ENCODE data around the gene NUDT1. TPM values are rescaled to one million over a fixed set of nuclear protein-coding genes. Genes with fewer than 3 reads are reported as not detected.

The NUDT1 gene
- total RNA-seq, 4 donors from 2014 or later: 4.3 to 15.9 (median 10.6) TPM

GRCh38 chr7:2199528-2199927 is 42.5 kb upstream of the NUDT1 start:
- 96% methylated on average over 9 of the region's 16 CpGs; no CpG with 5 or more reads in 1 of the 2 donors for WGBS, 2 donors (ENCODE audit: low coverage in 1 of 2)
- Histone ChIP-seq H3K27me3 (no peaks in the 10 kb centered on the region), H3K9me3 (peaks cover 0 to 8% (median 0%) of the 10 kb centered on the region in 3 donors), H3K27ac (no peak overlapping the region), H3K4me3 (no peak overlapping the region), H3K36me3 (peaks cover 0 to 50% of the 10 kb centered on the region in 2 donors), H3K4me1 (peaks cover 0 to 32% (median 10%) of the 10 kb centered on the region in 3 donors)
- ATAC-seq: no peak
- TF ChIP-seq POLR2AphosphoS5 (IDR thresholded peaks at IDR 0.05): no peak
- TF ChIP-seq POLR2A (IDR thresholded peaks at IDR 0.05): no peak

DNA sequence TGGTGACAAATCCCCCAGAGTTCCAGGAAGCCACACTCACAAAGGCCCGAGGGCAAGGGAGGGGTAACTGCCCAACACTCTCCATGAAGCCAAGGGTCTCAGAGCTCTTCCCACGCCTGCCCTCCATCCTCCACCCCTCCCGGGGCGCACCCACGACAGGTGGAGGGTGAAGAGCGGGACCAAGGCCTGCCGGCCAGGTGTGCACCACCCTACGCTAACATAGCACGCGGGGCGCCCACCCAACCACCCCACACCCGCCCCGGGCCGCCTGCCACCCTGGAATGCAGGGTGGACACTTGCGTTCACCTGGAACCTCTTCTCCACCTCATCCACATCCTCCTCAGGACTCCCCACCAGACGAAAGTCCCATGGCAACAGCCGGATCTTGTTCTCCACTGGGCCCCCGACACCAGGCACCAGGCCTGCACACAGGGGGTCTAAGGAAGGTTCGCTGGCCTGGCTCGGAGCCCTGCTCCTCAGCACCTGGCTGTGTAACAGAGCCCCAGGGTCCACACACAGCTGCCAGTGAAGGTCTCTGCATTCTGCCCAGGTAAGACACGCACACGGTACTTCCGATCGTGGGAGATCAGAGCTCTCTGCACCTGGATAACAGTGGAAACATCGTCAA is 42.0 kb upstream of the NUDT1 start:
- peaks cover 0 to 37% (median 10%) of the 10 kb centered on the region in 3 donors for H3K4me1 ChIP-seq
- no peak overlapping the region for H3K27ac ChIP-seq
- peaks cover 0 to 8% (median 0%) of the 10 kb centered on the region in 3 donors for H3K9me3 ChIP-seq
- ATAC-seq: no peak
- no peak overlapping the region for H3K4me3 ChIP-seq
- H3K27me3 ChIP-seq: no peaks in the 10 kb centered on the region
- 66 to 96% methylated on average over 2 to 5 of the region's 25 CpGs for WGBS, 2 donors (ENCODE audit: low coverage in 1 of 2)
- peaks cover 0 to 50% of the 10 kb centered on the region in 2 donors for H3K36me3 ChIP-seq
- TF ChIP-seq EP300 (IDR thresholded peaks at IDR 0.05): no peak
- TF ChIP-seq POLR2A (IDR thresholded peaks at IDR 0.05): no peak
- TF ChIP-seq POLR2AphosphoS5 (IDR thresholded peaks at IDR 0.05): no peak

DNA sequence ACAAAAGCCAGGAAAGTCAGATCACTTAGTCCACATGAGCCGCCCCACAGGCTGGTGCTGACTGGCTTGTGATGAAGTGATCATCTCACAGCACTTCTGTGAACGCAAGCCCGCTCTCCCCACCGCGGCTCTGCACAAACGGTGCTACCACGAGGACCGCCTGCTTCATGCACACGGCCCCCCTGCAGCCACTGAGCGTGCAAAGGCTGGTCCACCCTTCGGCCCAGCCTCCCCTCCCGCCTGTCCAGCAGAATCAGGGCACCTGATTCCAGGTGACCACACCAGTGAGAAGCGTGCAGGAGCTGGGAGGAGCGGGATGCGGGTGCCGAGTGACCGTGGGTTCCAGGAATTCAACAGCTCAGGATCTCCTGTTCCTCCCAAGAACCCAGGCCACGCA is 41.4 kb upstream of the NUDT1 start:
- no peak for TF ChIP-seq POLR2A (IDR thresholded peaks at IDR 0.05)
- H3K27me3 ChIP-seq: no peaks in the 10 kb centered on the region
- no peak for ATAC-seq
- H3K27ac ChIP-seq: no peak overlapping the region
- H3K36me3 ChIP-seq: peaks cover 0 to 45% of the 10 kb centered on the region in 2 donors
- H3K4me3 ChIP-seq: no peak overlapping the region
- H3K4me1 ChIP-seq: peaks cover 0 to 43% (median 14%) of the 10 kb centered on the region in 3 donors
- 93% methylated on average over 8 of the region's 18 CpGs; no CpG with 5 or more reads in 1 of the 2 donors for WGBS, 2 donors (ENCODE audit: low coverage in 1 of 2)
- H3K9me3 ChIP-seq: peaks cover 0 to 4% (median 0%) of the 10 kb centered on the region in 3 donors

DNA sequence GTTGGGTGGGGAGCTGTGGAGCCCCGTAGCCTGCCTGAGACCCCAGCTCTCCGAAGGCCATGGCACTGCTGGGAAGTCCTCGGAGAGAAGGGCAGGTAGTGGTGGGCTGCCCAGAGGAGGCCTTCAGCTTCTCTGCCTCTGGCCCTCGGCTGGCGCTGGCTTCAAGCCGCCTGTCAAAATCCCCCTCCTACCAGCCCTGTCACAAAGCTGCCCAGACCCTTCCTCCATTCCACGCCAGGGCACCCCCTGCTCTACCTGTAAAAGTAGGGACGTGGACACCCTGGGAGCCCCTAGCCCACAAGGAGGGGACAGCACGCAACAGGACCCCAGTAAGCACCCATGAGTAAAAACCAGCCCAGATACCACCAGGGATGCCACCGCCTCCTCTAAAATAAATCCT is 40.9 kb upstream of the NUDT1 start:
- Histone ChIP-seq H3K27ac (no peak overlapping the region), H3K9me3 (no peaks in the 10 kb centered on the region), H3K4me3 (no peak overlapping the region), H3K27me3 (no peaks in the 10 kb centered on the region), H3K4me1 (peaks cover 0 to 46% (median 14%) of the 10 kb centered on the region in 3 donors), H3K36me3 (peaks cover 0 to 40% of the 10 kb centered on the region in 2 donors)
- TF ChIP-seq CTCF (IDR thresholded peaks at IDR 0.05) (no peak), EP300 (IDR thresholded peaks at IDR 0.05) (no peak), POLR2A (IDR thresholded peaks at IDR 0.05) (no peak), POLR2AphosphoS5 (IDR thresholded peaks at IDR 0.05) (no peak)
- no peak for ATAC-seq
- no CpG with 5 or more reads among the region's 10 CpGs for WGBS, 2 donors (ENCODE audit: low coverage in 1 of 2)

GRCh38 chr7:2201686-2202360 is 40.2 kb upstream of the NUDT1 start:
- peaks cover 0 to 33% of the 10 kb centered on the region in 2 donors for H3K36me3 ChIP-seq
- no peak for ATAC-seq

More at GRCh38 chr7:2201686-2202360, 40.2 kb upstream of the NUDT1 start:
- TF ChIP-seq EP300 (IDR thresholded peaks at IDR 0.05) (no peak), CTCF (IDR thresholded peaks at IDR 0.05) (no peak), POLR2A (IDR thresholded peaks at IDR 0.05) (no peak), POLR2AphosphoS5 (IDR thresholded peaks at IDR 0.05) (no peak)
- Histone ChIP-seq H3K9me3 (no peaks in the 10 kb centered on the region), H3K4me3 (no peak overlapping the region), H3K27me3 (no peaks in the 10 kb centered on the region), H3K27ac (no peak overlapping the region), H3K4me1 (peaks cover 0 to 46% (median 14%) of the 10 kb centered on the region in 3 donors)
- 80% methylated on average over 1 of the region's 31 CpGs; no CpG with 5 or more reads in 1 of the 2 donors for WGBS, 2 donors (ENCODE audit: low coverage in 1 of 2)

Data from gastroesophageal sphincter (tissue), 4 donors.